ELF-1 (cell line): ENCODE measurements around the gene CHCHD6.
A peak's percentile ranks its signal among the peaks of the same experiment; 100 is the strongest.

Source experiments
- DNase-seq: peaks from one replicate; pipeline ENCODE4 v3.0.0-alpha.2; 2016; ENCODE audit warnings: low read depth, low spot score

The CHCHD6 gene

GRCh38 chr3:126859415-126860246, 155.6 kb downstream of the CHCHD6 start:
- no peak for DNase-seq

GRCh38 chr3:126865736-126866135, 161.7 kb downstream of the CHCHD6 start:
- DNase-seq, result no peak

- DNase-seq, result no peak
Measured at GRCh38 chr3:126866175-126866759, 162.2 kb downstream of the CHCHD6 start.

GRCh38 chr3:126867190-126867862, 163.3 kb downstream of the CHCHD6 start:
- no peak for DNase-seq

GRCh38 chr3:126867863-126868200, 163.8 kb downstream of the CHCHD6 start:
- DNase-seq, result peak; percentile 31

GRCh38 chr3:126870608-126871210, 166.7 kb downstream of the CHCHD6 start:
- DNase-seq, result no peak

GRCh38 chr3:126872701-126873342, 168.8 kb downstream of the CHCHD6 start:
- DNase-seq, result no peak

GRCh38 chr3:126873416-126873815, 169.4 kb downstream of the CHCHD6 start:
- no peak for DNase-seq

- no peak for DNase-seq
Measured at GRCh38 chr3:126878664-126879063, 174.6 kb downstream of the CHCHD6 start.

- DNase-seq, result peak; percentile 45
Measured at GRCh38 chr3:126880901-126881300, 176.9 kb downstream of the CHCHD6 start.

- DNase-seq, result peak; percentile 36
Measured at GRCh38 chr3:126881861-126882260, 177.8 kb downstream of the CHCHD6 start.

- peak; percentile 26 for DNase-seq
Measured at GRCh38 chr3:126883241-126883640, 179.2 kb downstream of the CHCHD6 start.

- DNase-seq, result no peak
Measured at GRCh38 chr3:126885425-126885824, 181.4 kb downstream of the CHCHD6 start.

- no peak for DNase-seq
Measured at GRCh38 chr3:126886217-126886616, 182.2 kb downstream of the CHCHD6 start.

GRCh38 chr3:126887686-126888085, 183.6 kb downstream of the CHCHD6 start:
- DNase-seq, result no peak

GRCh38 chr3:126888186-126888760, 184.2 kb downstream of the CHCHD6 start:
- DNase-seq, result no peak

GRCh38 chr3:126889276-126890201, 185.5 kb downstream of the CHCHD6 start:
- no peak for DNase-seq

GRCh38 chr3:126891141-126891540, 187.1 kb downstream of the CHCHD6 start:
- no peak for DNase-seq

GRCh38 chr3:126891791-126892190, 187.8 kb downstream of the CHCHD6 start:
- no peak for DNase-seq

GRCh38 chr3:126893651-126894050, 189.6 kb downstream of the CHCHD6 start:
- DNase-seq, result no peak
